SH-SY5Y (cell line): ENCODE data around the gene PCP4.

Experiments used
- GATA2 ChIP-seq: IDR thresholded peaks from 2 replicates; pipeline ENCODE4 v1.6.1; 2011; ENCODE audit warnings: mild to moderate bottlenecking, low read depth, low read length
- GATA3 ChIP-seq: IDR thresholded peaks from 2 replicates; pipeline ENCODE4 v1.6.1; 2011; ENCODE audit warnings: low read depth, mild to moderate bottlenecking, low read length, moderate library complexity

- no peak for TF ChIP-seq GATA2
- TF ChIP-seq GATA3, result no peak
These were observed 85.0 kb downstream of the PCP4 start for GRCh38 chr21:39952265-39952664.
